ENCODE measurements around the gene CEP152.

CEP152 gene

DNA sequence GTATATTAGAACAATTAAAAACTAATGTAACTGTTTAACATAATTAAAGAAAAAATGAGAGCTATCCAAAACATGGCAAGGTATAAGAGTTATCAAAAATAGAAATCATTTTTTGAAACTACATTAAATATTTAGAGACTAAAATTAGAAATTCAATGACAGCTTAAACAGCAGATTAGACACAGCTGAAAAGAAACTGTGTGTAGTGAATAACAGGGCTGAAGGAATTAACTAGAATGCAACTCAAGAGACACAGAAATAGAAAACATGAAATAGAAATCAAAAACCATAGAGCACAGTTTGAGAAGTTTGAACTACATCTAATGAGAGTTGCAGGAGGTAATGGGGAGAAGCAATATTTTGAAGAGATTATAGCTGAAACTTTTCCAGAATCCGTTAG, 105.5 kb downstream of the CEP152 start:
- no peak for DNase-seq (ENCODE audit: low read depth)

DNA sequence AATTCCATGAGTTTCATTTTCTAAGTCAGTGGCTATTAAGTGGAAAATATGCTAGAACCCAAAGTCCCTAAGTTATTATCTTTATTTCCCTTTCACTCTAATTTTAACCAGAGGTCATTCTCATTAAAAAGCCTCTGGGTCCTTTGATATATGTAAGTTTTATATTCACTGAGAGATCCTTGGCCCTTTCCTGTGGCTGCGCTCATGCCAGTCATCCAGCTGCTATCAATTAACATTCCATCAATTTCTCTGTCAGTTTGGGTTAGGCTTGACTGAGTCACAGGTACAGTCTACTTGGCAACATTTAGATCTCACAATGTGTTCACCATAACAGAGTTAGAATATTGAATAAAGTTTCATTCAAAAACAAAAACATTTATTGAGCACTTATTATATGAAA, 107.3 kb downstream of the CEP152 start:
- DNase-seq (ENCODE audit: low read depth) = no peak

DNA sequence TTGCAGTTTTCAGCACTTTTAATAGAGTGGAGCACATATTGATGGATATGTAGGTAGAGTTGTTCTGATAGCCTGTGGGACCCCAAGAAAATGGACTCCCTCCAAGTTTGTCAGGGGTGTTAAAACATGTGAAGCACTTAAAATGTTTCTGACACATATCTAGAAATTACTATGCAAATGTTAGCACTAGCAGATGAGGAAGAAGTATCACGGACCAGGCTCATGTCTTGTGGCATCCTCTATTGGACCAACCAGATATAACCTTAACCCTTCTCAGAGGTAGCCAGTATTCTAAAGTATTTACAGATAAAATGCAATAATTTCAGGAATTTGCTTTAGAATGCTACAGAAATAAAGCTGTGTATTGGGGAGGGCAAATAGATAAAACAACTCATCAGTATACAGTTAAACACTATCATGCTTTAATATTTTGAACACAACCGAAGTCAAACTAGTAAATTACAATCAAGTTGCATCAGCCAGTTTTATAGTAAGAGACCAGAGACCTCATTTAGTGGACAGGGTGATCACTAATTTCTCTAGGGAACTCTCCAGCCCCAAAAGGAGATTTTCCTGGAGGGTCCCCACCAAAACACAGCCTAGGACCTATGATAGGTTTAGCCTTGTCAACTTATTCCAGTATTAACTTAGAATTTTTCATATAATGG, 108.2 kb downstream of the CEP152 start:
- DNase-seq (ENCODE audit: low read depth) = no peak

DNA sequence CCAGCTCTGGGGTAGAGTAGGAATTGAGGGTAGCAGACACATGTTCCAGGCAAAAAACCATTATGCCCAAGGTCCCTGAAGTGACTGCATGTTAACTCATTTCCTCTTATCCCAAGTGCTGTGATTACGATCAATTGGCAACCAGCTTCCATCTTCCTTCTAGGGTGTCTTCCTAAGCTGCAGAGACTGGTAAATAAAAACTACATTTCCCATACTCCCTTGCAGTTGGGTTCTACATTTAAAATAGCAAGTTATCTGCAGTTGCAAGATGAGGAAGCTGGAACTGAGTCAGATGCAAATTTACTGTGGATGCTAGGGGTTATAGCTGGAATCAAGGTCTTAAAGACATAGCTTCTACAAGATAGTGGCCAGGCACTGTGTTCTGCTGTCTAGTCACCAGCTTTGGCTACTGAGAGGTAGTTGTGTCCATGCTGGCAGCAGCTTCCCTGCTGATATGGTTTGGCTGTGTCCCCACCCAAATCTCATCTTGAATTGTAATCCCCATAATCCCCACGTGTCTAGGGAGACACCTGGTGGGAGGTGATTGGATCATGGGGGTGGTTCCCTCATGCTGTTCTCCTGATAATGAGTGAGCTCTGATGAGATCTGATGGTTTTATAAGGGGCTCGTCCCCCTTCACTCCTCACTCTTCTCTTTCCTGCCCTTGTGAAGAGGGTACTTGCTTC, 114.1 kb downstream of the CEP152 start:
- no peak for DNase-seq (ENCODE audit: low read depth)

DNA sequence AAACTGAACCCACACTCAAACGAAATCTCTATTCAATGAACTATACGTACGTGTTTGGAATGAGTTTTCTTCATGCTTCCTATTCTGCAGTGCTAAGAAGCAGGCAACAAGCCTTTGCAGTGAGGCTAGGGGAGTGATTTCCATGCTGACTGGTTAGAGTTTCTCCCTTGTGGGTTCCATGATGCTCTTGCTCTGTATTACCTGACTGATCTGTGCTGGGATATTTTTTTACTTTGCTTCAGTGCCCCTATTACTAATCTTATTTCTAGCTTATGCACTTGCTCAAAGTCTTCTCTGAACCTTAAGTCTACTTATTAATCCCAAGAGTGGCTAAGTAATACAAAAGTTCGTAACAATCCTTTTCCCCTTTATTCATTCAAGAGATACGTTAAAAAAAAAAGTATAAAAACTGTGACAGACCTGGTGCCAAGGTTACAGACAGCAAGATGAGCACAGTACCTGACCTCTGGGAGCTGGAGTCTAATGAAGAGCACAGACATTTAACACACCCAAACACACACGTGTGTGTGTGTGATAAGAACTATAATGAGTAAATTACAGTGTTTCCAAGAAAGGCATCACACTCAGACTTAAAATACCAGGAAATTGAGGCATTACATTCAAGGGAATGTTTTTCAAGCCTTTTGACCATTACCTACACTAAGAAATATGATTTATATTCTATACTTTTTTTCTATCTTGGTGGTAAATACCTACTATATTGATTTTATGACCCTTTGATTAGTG, 114.9 kb downstream of the CEP152 start:
- no peak for DNase-seq (ENCODE audit: low read depth)

DNA sequence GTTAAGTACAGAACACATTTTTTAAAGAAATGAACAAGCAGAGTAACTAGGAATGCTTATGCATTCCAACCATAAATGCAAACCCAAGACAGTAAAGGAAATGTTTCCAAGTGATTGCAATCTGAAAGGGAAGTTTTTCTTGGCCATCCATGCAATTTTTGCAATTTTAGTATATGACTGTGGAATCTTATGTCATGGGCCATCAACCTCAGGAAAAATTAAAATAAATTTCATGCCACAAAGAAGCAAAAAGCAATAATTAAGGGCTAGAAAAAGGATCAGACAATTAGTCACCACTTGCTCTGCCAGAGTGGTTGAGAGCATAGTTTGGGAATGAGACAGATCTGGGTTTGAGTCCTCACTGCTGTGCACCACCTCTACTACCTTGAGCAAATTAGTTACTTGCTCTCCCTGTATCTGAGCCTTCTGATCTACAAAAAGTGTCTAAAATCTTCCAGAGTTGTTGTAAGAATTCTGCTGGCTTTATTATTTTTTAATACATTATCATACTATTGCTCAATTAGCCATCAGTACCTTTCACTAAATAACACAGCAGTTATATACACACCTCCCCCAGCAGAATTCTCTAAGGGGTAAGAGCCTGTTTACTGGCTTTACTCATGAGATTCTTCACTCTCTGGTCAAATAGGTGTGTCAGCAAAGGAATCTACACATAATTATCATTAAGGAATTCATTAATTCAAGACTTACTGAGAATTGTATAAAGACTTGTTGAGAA, 115.6 kb downstream of the CEP152 start:
- no peak for DNase-seq (ENCODE audit: low read depth)

DNA sequence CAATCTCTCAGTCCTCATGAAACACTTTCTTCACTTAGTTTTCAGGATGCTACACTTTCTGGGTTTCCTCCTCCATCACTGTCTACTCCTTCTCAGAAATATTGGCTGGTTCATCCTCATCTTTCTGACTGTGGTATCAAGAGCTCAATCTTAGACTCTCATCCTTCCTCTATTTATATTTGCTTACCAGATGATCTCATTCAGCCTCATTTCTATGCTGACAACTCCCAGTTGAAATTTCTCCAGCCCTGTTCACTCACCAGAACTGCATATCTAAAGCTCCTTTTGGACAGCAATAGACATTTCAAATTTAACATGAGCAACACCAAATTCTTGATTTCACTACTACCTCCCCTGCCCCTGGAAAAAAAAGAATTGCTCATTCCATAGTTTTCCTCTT, 117.4 kb downstream of the CEP152 start:
- DNase-seq (ENCODE audit: low read depth) = no peak

DNA sequence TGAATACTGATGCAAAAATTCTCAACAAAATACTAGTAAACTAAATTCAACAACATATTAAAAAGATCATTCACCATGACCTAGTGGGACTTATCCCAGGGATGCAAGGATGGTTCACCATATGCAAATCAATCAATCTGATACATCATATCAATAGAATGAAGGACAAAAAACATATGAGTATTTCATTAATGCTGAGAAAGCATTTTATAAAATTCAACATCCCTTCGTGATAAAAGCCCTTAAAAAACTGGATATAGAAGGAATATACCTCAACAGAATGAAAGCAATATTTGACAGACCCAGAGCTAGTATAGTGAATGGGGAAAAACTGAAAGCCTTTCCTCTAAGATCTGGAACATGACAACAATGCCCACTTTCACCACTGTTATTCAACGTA, 122.4 kb downstream of the CEP152 start:
- no peak for DNase-seq (ENCODE audit: low read depth)
